Mucosa of gallbladder (tissue), 1 donor: ENCODE data around the gene SYCE3. TPM values are rescaled to one million over a fixed set of nuclear protein-coding genes. Genes with fewer than 3 reads are reported as not detected.
A peak's percentile ranks its signal among the peaks of the same experiment; 100 is the strongest.
"Not testable (repeated sequence)": the region's sequence is repeated elsewhere in the genome, so short reads cannot be mapped to it uniquely, and the experiment has no call there.

ENCODE experiments used
- DNase-seq: peaks from one replicate; pipeline ENCODE4 v3.0.0-alpha.2; 2020; ENCODE audit warnings: low spot score
- total RNA-seq: library from RNA; stranded (reverse); gene quantifications from one replicate; pipeline ENCODE4 v1.2.1, GENCODE V29; 2021
- donor health status: DM: no; HTN: no; CAD: no.

SYCE3 gene
- total RNA-seq, 1 donor from 2014 or later = not detected

DNA sequence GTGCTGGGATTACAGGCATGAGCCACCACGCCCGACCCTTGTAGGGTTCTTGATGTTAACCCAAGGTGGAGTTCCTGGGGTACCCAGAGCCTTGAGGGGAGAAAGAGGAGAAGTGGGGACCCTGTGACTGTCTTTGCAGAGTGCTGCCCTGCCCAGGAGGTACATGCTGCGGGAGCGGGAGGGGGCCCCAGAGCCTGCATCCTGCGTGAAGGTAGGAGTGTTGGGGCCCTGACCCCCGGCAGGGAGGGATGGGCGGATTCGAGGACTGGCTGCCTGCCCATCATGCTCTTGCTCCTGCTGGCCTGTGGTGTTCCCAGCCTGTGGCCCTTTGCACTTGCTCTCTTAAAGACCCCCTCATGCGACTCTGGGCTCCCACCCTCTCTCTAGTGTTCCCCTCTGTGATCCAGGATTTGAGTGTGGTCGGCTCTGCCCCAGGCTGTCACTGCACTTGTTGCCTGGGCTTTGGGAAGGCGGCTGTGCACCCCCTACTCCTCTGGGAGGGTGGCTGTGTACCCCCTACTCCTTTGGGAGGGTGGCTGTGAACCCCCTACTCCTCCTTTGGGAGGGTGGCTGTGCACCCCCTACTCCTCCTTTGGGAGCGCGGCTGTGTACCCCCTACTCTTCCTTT is 41.8 kb downstream of the SYCE3 start:
- DNase-seq = no peak

GRCh38 chr22:50520184-50520583 is 42.5 kb downstream of the SYCE3 start:
- not testable (repeated sequence) for DNase-seq

DNA sequence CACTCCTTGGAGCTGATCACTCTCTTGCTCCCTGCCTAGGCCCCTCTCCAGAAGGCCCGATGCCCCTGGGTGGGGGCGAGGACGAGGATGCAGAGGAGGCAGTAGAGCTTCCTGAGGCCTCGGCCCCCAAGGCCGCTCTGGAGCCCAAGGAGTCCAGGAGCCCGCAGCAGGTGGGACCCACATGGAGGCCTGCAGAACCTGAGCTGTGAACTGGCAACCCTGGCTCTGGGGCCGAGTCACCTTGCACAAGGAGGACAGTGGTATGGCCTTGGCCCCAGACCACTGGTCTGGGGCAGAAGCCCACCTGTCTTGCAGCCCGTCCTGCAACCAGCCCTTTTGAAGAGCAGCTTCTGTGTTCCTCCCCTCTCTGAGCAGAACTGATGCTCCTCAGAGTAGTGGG is 43.6 kb downstream of the SYCE3 start:
- DNase-seq = no peak

DNA sequence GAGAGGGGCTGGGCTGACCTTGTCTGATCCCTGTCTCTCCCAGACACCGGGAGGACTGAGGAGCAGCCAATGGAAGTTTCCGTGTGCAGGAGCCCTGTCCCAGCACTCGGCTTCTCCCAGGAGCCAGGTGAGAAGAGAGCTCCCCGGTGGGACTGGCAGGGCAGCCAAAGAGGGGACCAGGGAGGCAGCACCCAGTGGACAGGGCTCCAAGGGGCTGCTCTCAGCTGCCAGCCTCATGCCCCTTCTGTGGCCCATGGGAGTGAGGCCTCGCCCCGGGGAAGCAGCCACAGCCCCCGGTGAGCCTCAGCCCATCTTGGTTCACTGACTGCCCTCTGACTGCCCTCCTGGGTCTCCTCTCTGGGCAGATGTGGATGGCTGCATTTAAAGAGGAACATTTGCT is 44.1 kb downstream of the SYCE3 start:
- DNase-seq = no peak

GRCh38 chr22:50517495-50518260 is 45.0 kb downstream of the SYCE3 start:
- DNase-seq = no peak

GRCh38 chr22:50516891-50517290 is 45.8 kb downstream of the SYCE3 start:
- no peak for DNase-seq

DNA sequence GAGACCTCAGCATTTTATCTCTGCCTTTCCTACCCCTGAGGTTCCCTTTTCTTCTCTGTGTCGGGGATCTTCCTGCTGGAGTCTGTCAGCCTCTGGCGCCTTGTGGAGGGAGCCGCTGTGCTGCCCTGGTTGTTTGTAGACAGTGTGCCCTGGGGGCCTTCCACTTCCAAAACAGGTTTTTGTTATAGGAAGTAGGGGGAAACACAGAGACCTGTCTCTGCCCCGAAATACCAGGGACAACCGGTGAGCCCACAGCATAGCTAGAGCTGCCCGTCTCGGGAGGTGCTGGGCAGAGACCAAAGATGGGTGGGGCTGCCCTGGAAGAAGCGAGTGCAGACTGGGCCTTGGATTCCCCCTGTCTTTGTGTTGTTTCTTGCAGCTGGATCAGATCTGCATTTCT is 46.7 kb downstream of the SYCE3 start:
- no peak for DNase-seq

- no peak for DNase-seq
Measured at GRCh38 chr22:50513175-50513574, 49.5 kb downstream of the SYCE3 start.

- no peak for DNase-seq
Measured at GRCh38 chr22:50508897-50509296, 53.8 kb downstream of the SYCE3 start.

DNA sequence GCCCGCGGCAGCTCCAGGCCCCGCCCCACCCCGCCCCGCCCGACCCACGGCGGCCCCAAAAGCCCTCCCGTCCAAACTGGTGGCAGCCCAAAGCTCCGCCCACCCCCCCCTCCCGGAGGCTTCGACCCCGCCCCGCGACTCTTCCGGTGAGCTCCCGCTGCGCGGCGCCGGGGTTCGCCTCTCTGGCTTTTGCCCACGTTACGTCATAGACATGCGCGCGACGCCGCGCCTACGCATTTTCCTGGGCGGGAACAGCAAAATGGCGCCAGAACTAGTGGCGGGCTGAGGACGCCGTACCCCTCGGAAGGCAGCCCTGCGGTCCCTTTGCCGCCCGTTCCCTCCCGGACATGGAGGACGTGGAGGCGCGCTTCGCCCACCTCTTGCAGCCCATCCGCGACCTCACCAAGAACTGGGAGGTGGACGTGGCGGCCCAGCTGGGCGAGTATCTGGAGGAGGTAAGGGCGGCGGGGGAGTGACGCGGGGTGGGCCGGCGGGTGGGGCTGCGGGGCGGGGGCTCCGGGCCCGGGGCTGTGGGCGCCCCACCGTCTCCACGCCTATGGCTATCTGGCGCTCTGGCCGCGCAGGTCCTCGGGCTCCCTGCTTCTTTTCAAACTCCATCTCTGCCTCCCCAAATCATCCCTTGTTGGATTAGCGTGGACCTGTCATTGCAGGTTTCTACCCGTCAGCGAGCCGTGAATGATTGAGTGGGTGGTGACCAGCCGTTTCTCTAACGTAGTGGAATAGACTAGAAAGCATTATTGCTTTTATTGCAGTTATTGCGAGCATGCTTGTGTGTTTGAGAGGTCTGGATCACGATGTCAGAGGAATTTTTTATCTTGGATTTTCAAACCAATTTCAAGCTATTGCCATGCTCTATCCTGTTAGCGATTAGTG is 54.5 kb downstream of the SYCE3 start, which contains the start of gene NCAPH2:
Gene NCAPH2 (plus strand): TSS at position 234 of the 894 bp plus-strand sequence. CDS start 114 bp downstream, at position 348.
- DNase-seq = peak; percentile 97

DNA sequence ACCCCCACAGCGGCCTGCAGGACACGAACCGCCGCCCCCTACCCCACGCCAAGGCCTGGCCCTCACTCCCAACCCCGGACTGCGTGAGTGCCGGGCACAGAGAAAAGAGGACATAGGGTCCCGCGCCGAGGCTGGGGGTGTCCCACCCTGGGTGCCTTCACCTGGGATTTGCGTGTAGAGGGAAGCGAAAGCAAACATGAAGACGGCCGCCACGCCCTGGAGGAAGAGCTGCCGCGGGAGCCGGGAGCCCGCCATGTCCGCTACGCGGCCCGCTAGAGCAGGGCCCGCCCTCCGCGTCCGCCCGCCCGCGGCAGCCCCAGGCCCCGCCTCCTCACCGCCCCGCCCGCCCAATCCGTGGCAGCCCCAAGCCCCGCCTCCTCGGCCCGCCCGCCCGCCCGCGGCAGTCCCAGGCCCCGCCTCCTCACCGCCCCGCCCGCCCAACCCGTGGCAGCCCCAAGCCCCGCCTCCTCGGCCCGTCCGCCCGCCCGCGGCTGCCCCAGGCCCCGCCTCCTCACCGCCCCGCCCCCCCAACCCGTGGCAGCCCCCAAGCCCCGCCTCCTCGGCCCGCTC is 55.2 kb downstream of the SYCE3 start, which contains the start of gene LMF2:
Gene LMF2 (minus strand): TSS at position 282 of the 570 bp plus-strand sequence. CDS start 27 bp downstream, at position 255.
- peak; percentile 93 for DNase-seq

GRCh38 chr22:50506611-50507420 is 55.9 kb downstream of the SYCE3 start:
- DNase-seq = no peak

DNA sequence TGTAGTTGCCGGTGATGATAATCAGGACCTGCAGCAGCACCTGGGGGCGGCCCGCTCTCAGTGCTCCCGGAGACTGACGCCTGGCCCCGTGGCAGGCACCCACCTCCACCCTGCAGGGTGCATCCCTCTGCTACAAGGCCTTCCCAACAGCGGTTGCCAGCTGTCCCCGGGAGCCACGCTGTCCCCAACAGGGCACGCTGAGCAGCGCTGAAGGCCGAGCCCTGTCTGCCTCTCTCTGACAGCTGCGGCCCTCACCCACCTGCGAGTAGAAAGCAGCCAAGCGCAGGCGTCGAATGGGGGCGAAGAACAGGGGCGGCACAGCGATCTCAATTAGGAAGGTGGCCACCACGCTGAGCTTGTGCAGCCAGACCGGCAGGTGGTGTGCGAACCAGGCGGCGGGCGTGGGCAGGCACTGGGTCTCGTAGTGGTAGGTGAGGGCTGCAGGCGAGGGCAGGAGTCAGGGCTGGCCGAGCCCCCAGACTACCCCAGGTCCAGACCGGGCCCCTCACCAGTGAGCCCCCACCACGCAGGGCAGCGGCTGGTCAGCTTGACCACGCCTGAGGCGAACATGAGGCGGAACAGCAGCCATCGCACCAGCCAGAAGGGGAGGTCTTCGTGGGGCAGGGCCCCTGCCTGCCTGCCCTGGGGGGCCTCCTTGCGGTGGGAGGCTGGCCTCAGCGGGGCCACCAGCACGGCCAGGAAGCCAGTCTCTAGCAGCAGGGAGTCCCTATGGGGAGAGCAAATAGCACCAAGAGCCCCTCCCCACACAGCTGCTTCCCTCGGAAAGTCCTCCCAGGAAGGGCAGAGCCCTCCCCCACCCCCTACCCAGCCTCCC is 56.7 kb downstream of the SYCE3 start:
- DNase-seq = no peak

GRCh38 chr22:50505276-50505775 is 57.4 kb downstream of the SYCE3 start:
- DNase-seq = no peak

DNA sequence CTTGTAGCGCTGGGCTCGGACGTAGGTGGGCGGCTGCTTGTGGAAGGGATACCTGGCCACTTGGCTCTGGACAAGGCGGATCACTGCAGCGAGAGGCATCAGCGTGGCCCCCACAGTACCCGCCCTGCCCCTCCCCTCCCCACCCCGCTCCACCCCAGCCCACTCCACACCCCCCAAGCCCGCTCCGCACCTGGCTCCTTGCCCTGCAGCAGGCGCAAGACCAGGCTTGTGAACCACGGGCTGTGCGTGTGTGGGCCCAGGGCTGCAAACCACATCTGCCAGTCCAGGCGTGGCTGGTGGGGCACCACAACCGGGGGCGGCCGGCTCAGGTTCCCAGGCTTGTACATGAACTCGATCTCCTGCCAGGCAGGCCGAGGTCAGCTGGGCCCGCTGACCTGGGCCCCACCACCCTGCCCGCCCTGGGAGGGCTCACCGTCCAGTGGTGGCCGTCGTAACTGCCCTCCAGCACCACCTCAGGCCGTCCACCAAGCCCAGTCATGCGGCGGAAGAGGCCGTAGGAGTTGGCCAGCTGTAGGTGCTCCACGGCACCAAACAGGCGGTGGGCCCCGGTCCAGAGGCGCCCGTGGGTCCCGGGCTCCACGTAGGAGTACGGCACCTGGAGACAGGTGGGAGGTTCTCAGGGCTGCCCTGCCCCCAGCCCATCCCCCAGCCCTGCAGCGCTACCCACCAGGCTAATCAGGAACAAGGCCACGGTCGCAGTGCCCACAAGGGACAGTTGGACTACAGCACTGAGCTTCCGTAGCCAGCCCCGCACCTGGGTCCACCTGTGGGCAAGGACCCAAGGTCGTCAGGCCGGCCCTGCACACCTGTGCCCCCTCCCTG is 58.1 kb downstream of the SYCE3 start:
- DNase-seq = no peak

DNA sequence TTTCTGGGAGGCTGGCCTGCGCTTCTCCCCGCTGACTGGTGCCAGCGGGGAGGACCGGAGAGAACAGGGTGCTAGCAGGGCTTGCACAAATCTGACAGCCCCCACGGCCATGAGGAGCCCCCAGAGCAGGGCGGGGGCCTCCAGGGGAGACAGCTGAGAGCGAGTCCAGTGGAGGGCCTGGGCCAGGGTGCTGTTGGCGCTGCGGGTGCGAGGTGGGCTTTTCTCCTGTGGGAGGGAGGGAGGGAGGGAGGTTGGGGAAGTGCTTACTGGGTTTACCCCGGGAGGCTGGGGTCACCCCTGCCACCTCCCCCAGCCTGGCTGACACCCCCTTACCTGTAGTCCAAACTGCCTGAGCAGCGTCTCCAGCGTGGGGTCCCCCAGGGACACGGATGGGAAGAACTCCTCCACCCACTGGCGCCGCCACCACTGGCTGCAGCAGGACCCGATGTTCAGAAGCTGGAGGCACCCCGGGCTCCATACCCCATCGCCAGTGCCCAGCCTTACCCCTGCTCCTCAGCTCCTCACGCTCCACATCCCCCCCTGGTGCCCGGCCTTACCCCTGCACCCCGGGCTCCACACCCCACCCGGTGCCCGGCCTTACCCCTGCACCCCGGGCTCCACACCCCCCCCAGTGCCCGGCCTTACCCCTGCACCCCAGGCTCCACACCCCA is 59.1 kb downstream of the SYCE3 start:
- DNase-seq = no peak

GRCh38 chr22:50502628-50503474 is 59.9 kb downstream of the SYCE3 start:
- DNase-seq = no peak
